ENCODE results near the gene AQP9. TPM values are rescaled to one million over a fixed set of nuclear protein-coding genes. Genes with fewer than 3 reads are reported as not detected.

Gene AQP9
- polyA plus RNA-seq, 2 of the 4 experiments (the other 2 are of a cell fraction), result not detected

- DNase-seq (ENCODE audit: low read depth in 1 of 2, low spot score in 1 of 2), result no peak
- no peaks in the 10 kb centered on the region for H3K9me3 ChIP-seq
- TF ChIP-seq FOSL2 (IDR thresholded peaks at IDR 0.05) (no peak), FOSL2 (CRISPR knock-in tag; IDR thresholded peaks at IDR 0.05) (no peak)
- H3K4me2 ChIP-seq, result no peak overlapping the region
- no peak for ATAC-seq
- 63% methylated on average over 2 of the region's 2 CpGs for WGBS (ENCODE audit: missing lambda C conversion rate)
- H3K4me1 ChIP-seq, result no peaks in the 10 kb centered on the region
- ChIA-PET POLR2A (no interaction called here), CTCF (interaction anchor here (1.0 kb wide), 1 partner anchor 28 kb away, joined by 3 read pairs; no protein-coding TSS in a partner anchor)
- no peak overlapping the region for H3K27ac ChIP-seq
- no peak for FAIRE-seq
- no peak overlapping the region for H3K4me3 ChIP-seq
These were observed 16.6 kb downstream of the AQP9 start for GRCh38 chr15:58154769-58155168.

GRCh38 chr15:58159827-58160386 lies 21.7 kb downstream of the AQP9 start:
- H3K27ac ChIP-seq, result no peak overlapping the region

GRCh38 chr15:58161436-58161930 lies 23.3 kb downstream of the AQP9 start:
- no peak for TF ChIP-seq ELK1 (IDR thresholded peaks at IDR 0.05; ENCODE audit: low read depth, low read length)
- TF ChIP-seq CEBPB (IDR thresholded peaks at IDR 0.05), result no peak
- no peak for TF ChIP-seq JUN (IDR thresholded peaks at IDR 0.05)
- no peak for TF ChIP-seq FOSL2 (IDR thresholded peaks at IDR 0.05)
- no peak for TF ChIP-seq FOSL2 (CRISPR knock-in tag; IDR thresholded peaks at IDR 0.05)
- TF ChIP-seq ZSCAN20 (CRISPR knock-in tag; IDR thresholded peaks at IDR 0.05), result no peak
- TF ChIP-seq TP53 (CRISPR knock-in tag; IDR thresholded peaks at IDR 0.05), result no peak
- no peak for TF ChIP-seq MYC (IDR thresholded peaks at IDR 0.05; ENCODE audit: borderline replicate concordance, low read length)
- no peaks in the 10 kb centered on the region for H3K4me1 ChIP-seq
- H3K4me2 ChIP-seq, result no peak overlapping the region
- DNase-seq (ENCODE audit: low read depth in 1 of 2, low spot score in 1 of 2) (no peak), ATAC-seq (no peak), FAIRE-seq (no peak)
- POLR2A ChIA-PET, result no interaction called here
- H3K27ac ChIP-seq, result no peak overlapping the region
- H3K4me3 ChIP-seq, result no peak overlapping the region
- WGBS (ENCODE audit: missing lambda C conversion rate), result 28% methylated on average over 1 of the region's 1 CpG
- CTCF ChIA-PET, result interaction anchor here (1.0 kb wide), 1 partner anchor 95 kb away, joined by 3 read pairs; no protein-coding TSS in a partner anchor
- H3K9me3 ChIP-seq, result no peaks in the 10 kb centered on the region

More at GRCh38 chr15:58159827-58160386, 21.7 kb downstream of the AQP9 start:
- CTCF ChIA-PET, result interaction anchor here (0.6 to 1.7 kb wide), 3 partner anchors 23 to 665 kb away, joined by 3 to 5 read pairs (median 4); no protein-coding TSS in a partner anchor
- TF ChIP-seq HOXA7 (CRISPR knock-in tag; IDR thresholded peaks at IDR 0.05) (no peak), USF2 (IDR thresholded peaks at IDR 0.05) (no peak), POLR2A (IDR thresholded peaks at IDR 0.05; ENCODE audit: low read length) (no peak), BHLHE40 (IDR thresholded peaks at IDR 0.05; ENCODE audit: low read depth, low read length) (no peak), CBX2 (IDR thresholded peaks at IDR 0.05; ENCODE audit: borderline replicate concordance, low read depth) (no peak), TFCP2L1 (CRISPR knock-in tag; IDR thresholded peaks at IDR 0.05) (no peak), CBX8 (IDR thresholded peaks at IDR 0.05) (no peak), FOSB (CRISPR knock-in tag; IDR thresholded peaks at IDR 0.05) (no peak), TP53 (CRISPR knock-in tag; IDR thresholded peaks at IDR 0.05) (no peak), HDAC2 (IDR thresholded peaks at IDR 0.05) (no peak), MYC (IDR thresholded peaks at IDR 0.05; ENCODE audit: borderline replicate concordance, low read length) (no peak), HOXB5 (CRISPR knock-in tag; IDR thresholded peaks at IDR 0.05) (no peak)
- no peak for DNase-seq (ENCODE audit: low read depth in 1 of 2, low spot score in 1 of 2)
- H3K4me3 ChIP-seq, result no peak overlapping the region
- no peaks in the 10 kb centered on the region for H3K9me3 ChIP-seq
- 29% methylated on average over 6 of the region's 6 CpGs for WGBS (ENCODE audit: missing lambda C conversion rate)
- no peak for FAIRE-seq
- no peak overlapping the region for H3K4me2 ChIP-seq
- POLR2A ChIA-PET, result no interaction called here
- ATAC-seq, result no peak
- no peaks in the 10 kb centered on the region for H3K4me1 ChIP-seq

- H3K9me3 ChIP-seq, result no peaks in the 10 kb centered on the region
- H3K4me1 ChIP-seq, result no peaks in the 10 kb centered on the region
- no peak overlapping the region for H3K4me3 ChIP-seq
- DNase-seq (ENCODE audit: low read depth in 1 of 2, low spot score in 1 of 2) (no peak), FAIRE-seq (no peak), ATAC-seq (no peak)
- no peak overlapping the region for H3K27ac ChIP-seq
- ChIA-PET CTCF (interaction anchor here (1.2 to 1.5 kb wide), 2 partner anchors 18 to 432 kb away, joined by 3 to 15 read pairs; no protein-coding TSS in a partner anchor), POLR2A (no interaction called here)
- WGBS (ENCODE audit: missing lambda C conversion rate), result 28% methylated on average over 4 of the region's 4 CpGs
- H3K4me2 ChIP-seq, result no peak overlapping the region
- TF ChIP-seq RFX5 (IDR thresholded peaks at IDR 0.05), result no peak
- no peak for TF ChIP-seq HOXB5 (CRISPR knock-in tag; IDR thresholded peaks at IDR 0.05)
- no peak for TF ChIP-seq REST (IDR thresholded peaks at IDR 0.05)
- no peak for TF ChIP-seq MAX (IDR thresholded peaks at IDR 0.05)
- TF ChIP-seq ZFP36 (IDR thresholded peaks at IDR 0.05; ENCODE audit: borderline replicate concordance, partially characterized antibody), result no peak
- no peak for TF ChIP-seq ZC3H11A (IDR thresholded peaks at IDR 0.05)
- no peak for TF ChIP-seq RNF2 (IDR thresholded peaks at IDR 0.05; ENCODE audit: borderline replicate concordance, low read depth)
- no peak for TF ChIP-seq HOXB13 (CRISPR knock-in tag; IDR thresholded peaks at IDR 0.05; ENCODE audit: low read depth)
- no peak for TF ChIP-seq FOSB (CRISPR knock-in tag; IDR thresholded peaks at IDR 0.05)
- no peak for TF ChIP-seq ZSCAN20 (CRISPR knock-in tag; IDR thresholded peaks at IDR 0.05)
These were observed 25.8 kb downstream of the AQP9 start for GRCh38 chr15:58163985-58164384.
